Osteoblast (primary cell): Measurements from ENCODE around the gene CDH12. TPM values are rescaled to one million over a fixed set of nuclear protein-coding genes. Genes with fewer than 3 reads are reported as not detected.

Experiments
- DNase-seq: peaks from one replicate; pipeline ENCODE4 v3.0.0; 2011; ENCODE audit warnings: low spot score, mixed read lengths; ENCODE audit not compliant: insufficient read length; ENCODE audit errors: missing footprints
- H2AFZ ChIP-seq: 2 replicates; pipeline ENCODE4 v1.6.0; 2011; ENCODE audit warnings: mild to moderate bottlenecking, low read length
- H3K27ac ChIP-seq: 2 replicates; pipeline ENCODE4 v1.5.1; 2011; ENCODE audit warnings: mild to moderate bottlenecking, low read depth, low read length, moderate library complexity
- H3K27me3 ChIP-seq: 2 replicates; pipeline ENCODE4 v1.6.0; 2012; ENCODE audit warnings: mild to moderate bottlenecking, control low read depth, inconsistent platforms, low read length, moderate library complexity; ENCODE audit not compliant: insufficient read depth
- H3K36me3 ChIP-seq: 2 replicates; pipeline ENCODE4 v1.5.1; 2011; ENCODE audit warnings: mild to moderate bottlenecking, low read length, control low read depth, moderate library complexity; ENCODE audit not compliant: insufficient read depth
- H3K4me1 ChIP-seq: 2 replicates; pipeline ENCODE4 v1.5.1; 2011; ENCODE audit warnings: mild to moderate bottlenecking, low read length, control low read depth, moderate library complexity; ENCODE audit not compliant: insufficient read depth
- H3K4me2 ChIP-seq: 2 replicates; pipeline ENCODE4 v1.6.0; 2011; ENCODE audit warnings: mild to moderate bottlenecking, low read length; ENCODE audit not compliant: insufficient read depth
- H3K4me3 ChIP-seq: fragments of 200-600 bp; sonication (generic); 3 replicates; pipeline ENCODE4 v1.5.1; 2012; ENCODE audit warnings: mild to moderate bottlenecking, low read length, inconsistent platforms; ENCODE audit not compliant: insufficient read depth
- H3K79me2 ChIP-seq: 2 replicates; pipeline ENCODE4 v1.6.0; 2012; ENCODE audit warnings: mild to moderate bottlenecking, low read length, control low read depth, inconsistent platforms; ENCODE audit not compliant: insufficient read depth
- H3K9me3 ChIP-seq: 2 replicates; pipeline ENCODE4 v1.5.1; 2011; ENCODE audit warnings: low read depth, low read length, control low read depth
- H4K20me1 ChIP-seq: 2 replicates; pipeline ENCODE4 v1.6.0; 2012; ENCODE audit warnings: mild to moderate bottlenecking, low read length, control low read depth; ENCODE audit not compliant: insufficient read depth
- CTCF ChIP-seq: IDR thresholded peaks from 2 replicates; pipeline ENCODE4 v1.5.1; 2011; ENCODE audit warnings: mild to moderate bottlenecking, low read depth, low read length, moderate library complexity; ENCODE audit errors: extremely low read depth
- total RNA-seq: library from RNA; depleted of rRNA; stranded (reverse); fragments of >200 nt; gene quantifications from 2 replicates; pipeline ENCODE4 v1.2.3, GENCODE V29; 2012

Gene CDH12
- total RNA-seq, 1 donor = not detected

- Histone ChIP-seq H3K4me1 (no peaks in the 10 kb centered on the region), H3K79me2 (no peaks in the 10 kb centered on the region), H3K36me3 (no peaks in the 10 kb centered on the region), H3K27me3 (no peaks in the 10 kb centered on the region), H3K4me2 (no peak overlapping the region), H3K9me3 (peaks cover 5% of the 10 kb centered on the region), H2AFZ (no peak overlapping the region), H4K20me1 (no peaks in the 10 kb centered on the region), H3K27ac (no peak overlapping the region), H3K4me3 (no peak overlapping the region)
- DNase-seq = no peak
- no peak for TF ChIP-seq CTCF
Observed at GRCh38 chr5:21711866-21712758, 1141.0 kb downstream of the CDH12 start.

DNA sequence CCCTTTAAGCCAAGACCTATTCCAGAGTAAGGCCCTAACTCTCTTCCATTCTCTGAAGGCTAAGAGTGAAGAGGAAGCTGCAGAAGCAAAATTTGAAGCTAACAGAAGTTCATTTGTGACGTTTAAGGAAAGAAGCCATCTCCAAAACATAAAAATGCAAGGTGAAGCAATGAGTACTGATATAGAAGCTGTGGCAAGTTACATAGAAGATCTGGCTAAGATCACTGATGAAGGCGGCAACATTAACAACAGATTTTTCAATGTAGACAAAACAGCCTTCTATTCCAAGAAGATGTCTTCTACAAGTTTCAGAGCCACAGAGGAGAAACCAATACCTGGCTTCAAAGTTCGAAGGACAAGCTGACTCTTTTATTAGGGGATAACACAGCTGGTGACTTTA lies 1143.4 kb downstream of the CDH12 start:
- no peak overlapping the region for H2AFZ ChIP-seq

DNA sequence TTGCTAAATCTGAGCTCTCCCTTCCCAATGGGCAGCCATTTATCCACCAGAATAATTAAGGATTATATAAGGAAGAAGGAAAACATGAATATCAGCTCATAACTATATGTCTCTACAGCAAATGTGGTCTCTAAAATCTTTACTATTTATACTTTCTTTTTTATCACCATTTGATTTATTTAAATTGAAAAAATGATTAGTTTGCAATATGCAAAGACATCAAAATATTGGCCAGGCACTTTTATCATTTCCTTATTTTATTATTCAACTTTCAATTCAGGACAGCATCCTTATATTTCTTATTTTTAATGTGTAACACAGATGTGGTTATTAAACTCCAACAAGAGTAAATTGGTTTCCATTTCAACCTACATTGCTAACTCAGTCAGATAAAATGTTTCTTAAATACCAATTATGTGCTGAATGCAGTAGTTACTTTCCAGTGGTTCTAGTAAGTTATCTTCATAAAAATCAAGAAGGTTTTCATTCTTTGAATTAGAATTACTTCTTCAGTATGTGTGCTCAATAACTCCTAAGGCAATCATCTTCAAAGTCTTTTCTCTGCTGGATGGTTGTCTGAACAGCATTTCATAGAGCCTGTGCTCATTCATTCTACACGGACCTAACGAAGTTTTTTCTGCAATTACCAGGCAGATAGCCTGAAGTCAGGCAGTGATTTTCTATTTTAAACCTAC lies 1148.0 kb downstream of the CDH12 start:
- no peak overlapping the region for H3K4me2 ChIP-seq
- H3K4me3 ChIP-seq = no peak overlapping the region
- no peaks in the 10 kb centered on the region for H3K79me2 ChIP-seq
- H4K20me1 ChIP-seq = no peaks in the 10 kb centered on the region
- DNase-seq = no peak
- H3K27me3 ChIP-seq = no peaks in the 10 kb centered on the region
- H3K4me1 ChIP-seq = no peaks in the 10 kb centered on the region
- TF ChIP-seq CTCF = no peak
- no peak overlapping the region for H2AFZ ChIP-seq
- H3K36me3 ChIP-seq = no peaks in the 10 kb centered on the region
- H3K27ac ChIP-seq = no peak overlapping the region
- H3K9me3 ChIP-seq = no peaks in the 10 kb centered on the region

More for the DNA sequence above, 1143.4 kb downstream of the CDH12 start:
- peaks cover 1% of the 10 kb centered on the region for H3K9me3 ChIP-seq
- no peaks in the 10 kb centered on the region for H3K36me3 ChIP-seq
- DNase-seq = no peak
- H3K27me3 ChIP-seq = no peaks in the 10 kb centered on the region
- no peaks in the 10 kb centered on the region for H3K79me2 ChIP-seq
- H3K4me2 ChIP-seq = no peak overlapping the region
- H3K4me3 ChIP-seq = no peak overlapping the region
- TF ChIP-seq CTCF = no peak
- H3K27ac ChIP-seq = no peak overlapping the region
- no peaks in the 10 kb centered on the region for H4K20me1 ChIP-seq
- no peaks in the 10 kb centered on the region for H3K4me1 ChIP-seq

- H3K27me3 ChIP-seq = no peaks in the 10 kb centered on the region
- H3K27ac ChIP-seq = no peak overlapping the region
- no peak overlapping the region for H3K4me2 ChIP-seq
- no peak overlapping the region for H2AFZ ChIP-seq
- H3K4me3 ChIP-seq = no peak overlapping the region
- no peak for TF ChIP-seq CTCF
- no peaks in the 10 kb centered on the region for H3K36me3 ChIP-seq
- DNase-seq = no peak
- H3K9me3 ChIP-seq = no peaks in the 10 kb centered on the region
- no peaks in the 10 kb centered on the region for H3K4me1 ChIP-seq
- no peaks in the 10 kb centered on the region for H4K20me1 ChIP-seq
- no peaks in the 10 kb centered on the region for H3K79me2 ChIP-seq
Observed at GRCh38 chr5:21701317-21701716, 1151.8 kb downstream of the CDH12 start.
